22Rv1 (cell line): ENCODE data around the gene GUF1.

ENCODE experiments used
- H3K27ac ChIP-seq: fragments of 450-650 bp; 2 replicates; pipeline ENCODE4 v1.5.1; 2017
- ZFX ChIP-seq: fragments of 450-650 bp; IDR thresholded peaks from 2 replicates; pipeline ENCODE4 v1.6.1; 2017; ENCODE audit warnings: antibody characterized with exemption, borderline replicate concordance
- TF ChIP-seq, protein P1 (sequence below): fragments of 450-650 bp; IDR thresholded peaks from 2 replicates; pipeline ENCODE4 v1.5.1; 2017; ENCODE audit warnings: mild to moderate bottlenecking

The GUF1 gene

DNA sequence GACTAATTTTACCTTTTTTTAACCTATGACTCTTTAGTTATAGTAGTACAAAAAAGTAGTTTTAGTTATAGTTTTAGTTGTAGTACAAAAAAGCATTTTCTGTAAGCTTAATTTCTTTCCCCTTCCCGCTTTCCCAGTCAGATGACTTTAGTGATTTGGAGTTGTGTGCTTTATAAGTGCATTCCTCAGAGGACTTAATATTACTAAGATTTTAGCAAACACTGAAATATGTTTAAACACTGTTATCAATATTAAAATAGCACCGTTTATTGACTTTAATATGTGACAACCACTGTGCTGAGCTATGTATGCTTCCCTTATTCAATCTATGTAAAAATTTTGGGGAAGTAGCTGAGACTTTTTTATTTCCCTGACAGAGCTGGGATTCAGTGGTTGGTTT is 22.8 kb downstream of the GUF1 start:
- no peak overlapping the region for H3K27ac ChIP-seq
- no peak for TF ChIP-seq ZFX
- TF ChIP-seq, protein P1, sequence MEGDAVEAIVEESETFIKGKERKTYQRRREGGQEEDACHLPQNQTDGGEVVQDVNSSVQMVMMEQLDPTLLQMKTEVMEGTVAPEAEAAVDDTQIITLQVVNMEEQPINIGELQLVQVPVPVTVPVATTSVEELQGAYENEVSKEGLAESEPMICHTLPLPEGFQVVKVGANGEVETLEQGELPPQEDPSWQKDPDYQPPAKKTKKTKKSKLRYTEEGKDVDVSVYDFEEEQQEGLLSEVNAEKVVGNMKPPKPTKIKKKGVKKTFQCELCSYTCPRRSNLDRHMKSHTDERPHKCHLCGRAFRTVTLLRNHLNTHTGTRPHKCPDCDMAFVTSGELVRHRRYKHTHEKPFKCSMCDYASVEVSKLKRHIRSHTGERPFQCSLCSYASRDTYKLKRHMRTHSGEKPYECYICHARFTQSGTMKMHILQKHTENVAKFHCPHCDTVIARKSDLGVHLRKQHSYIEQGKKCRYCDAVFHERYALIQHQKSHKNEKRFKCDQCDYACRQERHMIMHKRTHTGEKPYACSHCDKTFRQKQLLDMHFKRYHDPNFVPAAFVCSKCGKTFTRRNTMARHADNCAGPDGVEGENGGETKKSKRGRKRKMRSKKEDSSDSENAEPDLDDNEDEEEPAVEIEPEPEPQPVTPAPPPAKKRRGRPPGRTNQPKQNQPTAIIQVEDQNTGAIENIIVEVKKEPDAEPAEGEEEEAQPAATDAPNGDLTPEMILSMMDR: no peak

DNA sequence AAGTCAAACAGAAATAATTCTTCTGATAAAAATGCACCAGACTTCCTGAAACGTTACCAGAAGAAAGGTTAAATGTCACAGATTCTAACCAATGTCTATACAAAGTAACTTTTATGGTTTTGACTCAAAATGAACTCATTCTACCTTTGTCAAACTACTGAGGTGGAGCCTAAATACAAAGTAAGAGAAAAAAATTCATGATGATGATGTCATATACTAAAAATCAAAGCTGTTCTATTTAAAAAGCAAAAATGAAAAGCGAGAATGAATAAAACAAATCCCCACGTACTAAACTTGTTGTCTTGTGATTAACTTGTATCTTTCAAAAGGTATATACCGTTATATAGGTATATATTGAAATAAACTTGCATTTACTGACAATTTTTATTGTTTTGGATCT is 26.5 kb downstream of the GUF1 start:
- no peak for TF ChIP-seq ZFX
- TF ChIP-seq, protein P1: no peak
- H3K27ac ChIP-seq: no peak overlapping the region

DNA sequence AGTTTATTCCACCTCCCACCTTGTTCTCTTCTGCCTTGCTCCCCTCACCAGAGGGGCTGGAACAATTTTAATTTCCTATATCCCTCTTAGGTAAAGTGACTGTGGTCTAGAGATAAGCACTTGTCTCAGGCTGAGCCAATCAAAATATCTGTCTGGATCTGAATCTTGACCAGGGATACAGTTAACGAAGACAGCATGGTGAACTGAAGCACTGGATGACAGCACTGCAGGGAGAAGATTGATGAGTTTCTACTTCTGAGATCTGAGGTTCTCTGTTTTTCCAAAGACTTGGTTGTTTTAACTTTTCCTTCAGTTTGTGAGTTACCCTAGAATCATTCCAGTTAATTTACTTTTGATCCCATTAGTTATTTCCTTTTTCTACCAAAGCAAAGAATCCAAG is 34.9 kb downstream of the GUF1 start:
- no peak overlapping the region for H3K27ac ChIP-seq
- TF ChIP-seq, protein P1: no peak
- no peak for TF ChIP-seq ZFX

DNA sequence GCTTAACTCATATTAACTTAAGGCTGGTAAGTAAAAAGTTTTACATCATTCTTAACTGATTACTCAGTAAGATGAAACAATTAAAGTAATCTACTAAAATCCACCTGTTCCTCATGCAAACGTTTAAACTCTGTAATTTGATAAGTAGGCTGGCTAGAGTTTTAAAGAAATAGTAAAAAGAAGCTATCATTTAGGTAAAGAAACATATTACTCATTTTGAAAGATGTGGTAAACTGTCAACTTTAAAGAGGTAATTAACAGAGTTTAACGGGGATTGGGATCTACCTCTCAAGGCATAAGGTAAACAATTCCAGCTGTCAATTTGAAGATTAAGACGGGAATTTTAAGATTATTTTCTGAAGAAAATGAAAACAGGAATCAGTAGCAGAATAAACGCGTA is 38.4 kb downstream of the GUF1 start:
- H3K27ac ChIP-seq: no peak overlapping the region
- no peak for TF ChIP-seq ZFX
- TF ChIP-seq, protein P1: no peak

DNA sequence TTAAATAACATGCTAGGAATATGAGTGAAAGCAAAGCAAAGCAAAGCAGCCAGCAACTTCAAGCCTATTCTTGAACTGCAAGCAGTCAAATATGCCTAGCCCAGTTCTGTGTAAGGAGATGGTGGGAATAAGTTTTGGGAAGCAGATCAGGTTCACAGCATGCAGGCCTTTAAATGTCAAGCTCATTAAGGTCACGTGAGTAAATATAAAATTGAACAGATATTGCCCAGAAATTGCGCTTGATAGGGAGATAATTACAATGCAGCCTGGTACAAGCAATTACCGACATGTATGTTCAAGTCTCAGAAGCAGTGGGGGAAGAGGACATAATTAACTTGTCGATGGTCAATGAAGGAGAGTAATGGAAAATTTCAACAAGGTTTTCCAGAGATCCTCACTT is 42.2 kb downstream of the GUF1 start:
- TF ChIP-seq, protein P1: no peak
- no peak for TF ChIP-seq ZFX
- H3K27ac ChIP-seq: no peak overlapping the region

DNA sequence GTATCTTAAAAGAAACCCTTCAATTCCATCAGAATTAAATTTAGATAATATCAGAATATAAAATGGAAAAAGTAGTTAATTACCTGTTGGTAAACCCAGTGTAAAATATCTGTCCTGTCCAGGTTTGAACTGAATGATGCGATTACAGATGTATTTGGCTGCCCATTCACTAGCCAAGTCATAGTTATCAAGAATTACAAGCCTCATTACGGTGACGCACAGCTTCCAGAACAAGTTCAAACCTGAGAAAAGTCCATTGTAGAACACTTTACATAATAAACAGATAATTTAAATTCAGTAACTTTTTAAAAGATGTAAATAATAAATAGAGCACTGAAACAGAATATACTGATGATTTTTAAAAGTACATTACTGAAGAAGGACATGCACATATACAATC is 43.8 kb downstream of the GUF1 start:
- H3K27ac ChIP-seq: no peak overlapping the region
- TF ChIP-seq, protein P1: no peak
- TF ChIP-seq ZFX: no peak

DNA sequence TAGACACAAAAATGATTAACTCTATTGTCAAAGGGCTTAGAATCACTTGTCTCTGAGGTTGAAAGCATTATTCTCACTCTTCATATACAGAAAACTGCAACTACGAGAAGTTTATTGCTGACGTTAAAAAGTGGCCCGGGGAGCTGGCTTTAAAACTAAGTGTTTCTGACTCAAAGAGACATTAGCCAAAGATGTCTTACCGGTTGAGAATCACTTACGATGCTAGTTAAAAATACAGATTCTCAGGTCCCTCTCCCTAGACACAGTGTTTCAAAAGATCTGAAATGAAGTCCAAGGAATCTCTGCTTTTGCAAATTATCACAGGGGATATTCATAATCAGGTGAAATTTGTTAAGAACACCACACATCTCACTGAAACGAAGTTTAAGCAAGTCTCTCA is 46.9 kb downstream of the GUF1 start:
- H3K27ac ChIP-seq: no peak overlapping the region
- no peak for TF ChIP-seq ZFX
- TF ChIP-seq, protein P1: no peak
